KOPT-K1 (cell line): ENCODE measurements around the gene CMTM7.
"Not testable (repeated sequence)": the region's sequence is repeated elsewhere in the genome, so short reads cannot be mapped to it uniquely, and the experiment has no call there.

Experiments used
- H3K27ac ChIP-seq: fragments of 200-600 bp; sonication (generic); 2 replicates; pipeline ENCODE4 v1.5.1; 2016; ENCODE audit warnings: antibody characterized with exemption, mild to moderate bottlenecking, low read depth, low read length; ENCODE audit not compliant: poor library complexity, severe bottlenecking
- H3K36me3 ChIP-seq: fragments of 200-600 bp; sonication (generic); 2 replicates; pipeline ENCODE4 v1.5.1; 2017; ENCODE audit warnings: antibody characterized with exemption, mild to moderate bottlenecking, low read length, moderate library complexity; ENCODE audit not compliant: insufficient read depth
- H3K9me3 ChIP-seq: fragments of 200-600 bp; sonication (generic); 2 replicates; pipeline ENCODE4 v1.5.1; 2017; ENCODE audit warnings: antibody characterized with exemption, low read length, mild to moderate bottlenecking; ENCODE audit not compliant: insufficient read depth, poor library complexity, severe bottlenecking

The CMTM7 gene

DNA sequence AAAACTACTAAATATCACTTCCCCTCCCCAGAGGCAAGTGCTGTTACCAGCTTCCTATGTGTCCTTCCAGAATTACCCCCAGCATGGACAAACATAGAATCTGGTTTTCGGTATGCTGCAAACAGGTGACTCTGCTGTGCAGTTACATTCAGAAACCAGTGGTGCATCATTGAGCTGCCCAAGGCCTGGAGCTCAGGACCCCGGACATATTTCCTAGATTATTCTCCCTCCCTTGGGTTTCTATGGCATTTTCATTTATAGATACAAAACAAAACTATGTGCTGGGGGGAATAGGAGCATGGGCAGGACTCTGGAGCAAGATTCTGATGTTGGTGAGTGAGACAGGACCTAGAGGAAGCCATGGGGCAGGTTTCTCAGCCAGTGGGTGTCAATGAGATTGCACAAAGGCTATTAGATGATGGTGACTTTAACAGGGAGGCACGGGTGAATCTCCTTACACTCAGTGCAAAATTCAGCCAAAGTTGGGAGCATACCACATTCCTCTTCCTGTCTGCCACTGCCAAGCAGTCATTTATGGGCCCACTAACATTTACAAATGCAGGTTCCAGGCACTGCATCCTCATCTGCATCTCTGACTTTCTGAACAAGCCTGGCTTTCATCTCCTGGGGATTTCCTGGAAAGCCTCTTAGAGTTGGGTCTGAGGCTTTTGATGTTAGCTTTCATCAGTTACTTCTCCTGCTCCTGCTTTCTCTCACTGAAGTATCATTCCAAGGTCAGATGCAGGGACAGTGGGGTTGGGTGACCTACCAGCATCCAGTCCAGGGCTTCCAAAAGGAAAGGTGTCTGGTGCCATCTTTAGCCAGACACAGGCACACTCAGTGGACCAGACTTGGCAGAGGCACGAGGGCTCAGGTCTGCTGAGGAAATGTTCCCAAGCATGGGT is 44.5 kb downstream of the CMTM7 start:
- H3K9me3 ChIP-seq, result no peaks in the 10 kb centered on the region
- H3K27ac ChIP-seq, result no peak overlapping the region
- no peaks in the 10 kb centered on the region for H3K36me3 ChIP-seq

DNA sequence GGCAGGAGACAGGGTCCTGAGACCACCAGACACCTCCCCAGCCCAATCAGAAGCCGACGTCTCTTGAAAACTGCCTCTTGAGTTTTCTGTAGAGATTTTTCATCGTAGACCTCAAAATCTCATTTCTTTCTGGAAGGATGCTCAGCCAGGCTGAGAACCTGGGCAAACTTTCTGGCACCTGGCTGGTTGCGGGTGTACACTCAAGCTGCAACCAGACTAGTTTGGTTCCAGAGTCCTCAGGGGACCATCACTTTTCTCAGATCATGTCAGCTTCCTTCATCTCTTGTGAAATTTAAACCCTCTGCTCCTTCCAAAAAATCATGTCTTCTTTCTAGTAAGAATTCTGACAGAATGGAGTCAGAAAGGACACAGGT is 45.1 kb downstream of the CMTM7 start:
- no peaks in the 10 kb centered on the region for H3K9me3 ChIP-seq
- H3K27ac ChIP-seq, result no peak overlapping the region
- H3K36me3 ChIP-seq, result no peaks in the 10 kb centered on the region

DNA sequence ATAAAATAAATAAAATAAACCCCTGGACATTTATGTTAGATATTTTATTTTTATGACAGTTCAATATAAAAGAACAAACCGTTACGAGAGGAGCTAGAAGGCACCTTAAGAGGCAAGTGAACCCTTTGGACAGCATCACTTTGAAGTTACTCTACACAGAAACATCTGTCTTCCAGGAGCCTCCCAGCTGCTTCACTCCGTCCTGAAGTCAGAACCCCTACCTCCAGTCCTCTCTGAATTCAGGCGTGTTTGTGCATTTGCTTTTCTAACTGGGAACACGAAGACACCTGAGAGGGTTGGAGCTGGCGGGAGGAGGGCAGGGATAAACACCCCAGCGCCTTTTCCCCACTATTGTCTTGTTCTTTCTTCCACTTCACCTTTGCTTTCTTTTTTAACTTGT is 46.2 kb downstream of the CMTM7 start:
- Histone ChIP-seq H3K27ac (no peak overlapping the region), H3K36me3 (no peaks in the 10 kb centered on the region), H3K9me3 (no peaks in the 10 kb centered on the region)

DNA sequence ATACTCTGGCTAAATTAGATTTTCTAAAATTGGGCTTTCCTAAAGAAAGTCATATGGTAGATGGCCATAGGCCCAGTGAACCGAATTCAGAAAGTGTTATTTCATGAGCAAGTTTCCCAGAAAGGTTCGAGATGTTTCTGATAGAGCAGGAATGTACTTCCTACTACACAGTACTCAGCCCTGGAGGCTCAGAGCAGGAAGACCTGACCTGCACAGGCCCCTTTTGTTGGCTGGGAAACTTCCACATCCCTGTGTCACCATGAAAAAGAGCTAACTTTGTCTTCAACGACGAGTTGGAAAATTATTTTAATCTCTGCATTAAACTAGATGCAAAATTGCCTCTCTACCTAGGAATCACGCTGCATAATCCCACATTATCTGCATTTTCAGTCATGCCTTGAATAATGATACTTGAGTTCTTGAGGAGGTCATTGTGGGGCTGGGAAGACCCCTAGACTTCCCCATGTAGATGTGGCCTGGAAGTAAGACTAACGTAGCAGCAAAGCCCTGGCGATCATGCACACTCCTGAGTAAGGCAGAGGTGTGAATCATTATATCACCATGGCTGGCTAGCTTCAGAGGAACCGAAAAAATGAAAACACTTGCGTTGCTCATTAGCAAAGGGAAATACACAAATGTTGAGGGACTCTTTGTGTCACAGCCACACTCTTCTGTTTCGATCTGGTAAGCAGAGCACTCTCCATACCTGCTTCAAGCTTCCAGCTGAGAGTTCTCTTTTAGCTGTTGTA is 47.1 kb downstream of the CMTM7 start:
- no peaks in the 10 kb centered on the region for H3K36me3 ChIP-seq
- no peak overlapping the region for H3K27ac ChIP-seq

DNA sequence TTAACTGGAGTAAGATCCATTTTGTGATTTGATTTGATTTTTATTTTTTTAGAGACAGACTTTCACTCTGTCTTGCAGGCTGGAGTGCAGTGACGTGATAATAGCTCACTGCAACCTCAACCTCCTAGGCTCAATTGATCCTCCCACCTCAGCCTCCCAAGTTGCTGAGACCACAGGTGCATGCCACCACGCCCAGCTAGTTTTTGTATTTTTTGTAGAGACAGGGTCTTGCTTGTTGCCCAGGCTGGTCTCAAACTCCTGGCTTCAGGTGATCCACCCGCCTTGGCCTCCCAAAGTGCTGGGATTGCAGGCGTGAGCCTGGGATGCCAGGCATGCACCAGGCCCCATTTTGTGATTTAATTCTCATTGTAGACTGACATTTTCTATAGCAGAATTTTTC is 47.8 kb downstream of the CMTM7 start:
- H3K9me3 ChIP-seq, H3K36me3 ChIP-seq, H3K27ac ChIP-seq: not testable (repeated sequence)

More for the DNA sequence above, 47.1 kb downstream of the CMTM7 start:
- no peaks in the 10 kb centered on the region for H3K9me3 ChIP-seq

DNA sequence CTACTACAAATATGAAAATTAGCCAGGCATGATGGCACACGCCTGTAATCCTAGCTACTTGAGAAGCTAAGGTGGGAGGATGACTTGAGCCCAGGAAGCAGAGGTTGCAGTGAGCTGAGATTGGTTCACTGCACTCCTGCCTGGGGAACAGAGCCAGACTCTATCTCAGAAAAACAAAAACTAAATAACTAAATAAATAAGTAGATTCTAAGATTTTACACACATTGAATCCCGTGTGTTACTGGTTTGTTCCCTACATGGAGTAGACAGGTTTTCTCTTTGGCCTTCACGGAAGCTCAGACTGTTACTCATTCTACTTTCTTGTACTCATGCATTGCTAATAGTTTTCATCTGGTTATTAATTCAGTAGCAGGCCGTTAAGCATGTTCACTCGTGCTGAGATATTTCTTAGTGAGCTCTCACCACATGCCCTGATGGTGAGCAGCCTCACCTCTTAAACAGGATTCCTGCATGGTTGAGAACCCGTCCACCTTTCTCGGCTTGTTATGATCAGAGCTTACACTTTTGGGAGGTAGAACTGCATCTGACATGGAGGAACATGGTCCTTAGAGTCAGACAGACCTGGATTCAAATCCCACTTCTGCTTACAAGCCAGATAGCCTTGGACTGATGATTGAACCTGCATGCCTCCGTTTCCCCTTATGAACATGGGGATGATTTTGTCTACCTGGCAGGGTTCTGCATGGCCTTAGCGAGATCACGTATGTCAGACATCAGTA is 49.1 kb downstream of the CMTM7 start:
- H3K36me3 ChIP-seq, result no peaks in the 10 kb centered on the region
- no peaks in the 10 kb centered on the region for H3K9me3 ChIP-seq
- no peak overlapping the region for H3K27ac ChIP-seq

DNA sequence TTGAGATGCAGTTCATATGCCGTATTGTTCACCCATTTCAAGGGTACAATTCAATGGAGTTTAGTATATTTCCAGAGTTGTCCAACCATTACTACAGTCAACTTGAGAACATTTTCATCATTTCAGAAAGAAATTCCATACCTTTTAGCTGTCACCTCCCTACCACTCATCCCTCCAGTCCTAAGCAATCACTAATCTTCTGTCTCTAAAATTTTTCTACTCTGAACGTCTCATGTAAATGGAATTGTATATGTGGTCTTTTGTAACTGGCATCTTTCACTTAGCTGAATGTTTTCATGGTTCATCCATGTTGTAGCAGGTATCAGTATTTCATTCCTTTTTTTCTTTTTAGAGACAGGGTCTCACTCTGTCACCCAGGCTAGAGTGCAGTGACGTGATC is 51.1 kb downstream of the CMTM7 start:
- Histone ChIP-seq H3K9me3 (no peaks in the 10 kb centered on the region), H3K27ac (no peak overlapping the region), H3K36me3 (no peaks in the 10 kb centered on the region)

DNA sequence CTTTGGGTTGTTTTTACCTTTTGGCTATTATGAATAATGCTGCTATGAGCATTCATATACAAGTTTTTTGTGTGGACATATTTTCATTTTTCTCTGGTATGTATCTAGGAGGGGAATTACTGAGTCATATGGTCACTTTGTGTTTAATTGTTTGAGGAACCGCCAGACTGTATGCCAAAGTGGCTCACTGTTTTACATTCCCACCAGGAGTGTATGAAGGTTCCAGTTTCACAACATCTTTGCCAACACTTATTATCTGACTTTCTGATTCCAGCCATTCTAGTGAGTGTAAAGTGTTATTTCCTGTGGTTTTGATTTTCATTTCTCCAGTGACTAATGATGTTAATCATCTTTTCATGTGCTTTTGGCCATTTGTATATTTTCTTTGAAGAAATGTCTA is 51.8 kb downstream of the CMTM7 start:
- no peaks in the 10 kb centered on the region for H3K9me3 ChIP-seq
- H3K27ac ChIP-seq, result no peak overlapping the region
- H3K36me3 ChIP-seq, result no peaks in the 10 kb centered on the region

DNA sequence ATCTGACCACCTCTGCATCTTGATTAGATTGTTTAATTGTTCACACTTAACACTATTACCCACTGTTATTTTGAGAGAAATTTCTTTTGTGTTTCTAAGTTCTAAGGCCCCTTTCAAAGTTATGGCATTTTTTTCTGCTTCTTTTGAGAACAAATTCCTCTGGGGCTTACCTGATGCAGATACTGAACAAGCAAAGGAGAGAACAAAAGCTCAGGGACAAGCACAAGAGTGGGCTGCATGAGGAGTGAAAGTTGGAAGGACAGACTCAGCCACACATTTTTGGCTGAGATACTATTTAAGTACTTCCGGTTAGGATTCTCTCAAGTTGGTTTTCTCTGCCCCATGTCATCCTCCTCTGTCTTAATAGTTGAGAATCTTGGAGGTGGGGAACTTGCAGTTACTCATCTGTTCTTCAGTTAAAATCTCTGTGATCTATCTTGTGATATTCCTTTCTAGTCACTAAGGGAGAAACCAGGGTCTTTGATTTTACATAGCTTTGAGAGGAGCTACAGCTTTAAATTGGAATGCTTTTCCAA is 56.3 kb downstream of the CMTM7 start:
- H3K9me3 ChIP-seq, result no peaks in the 10 kb centered on the region
- H3K27ac ChIP-seq, result no peak overlapping the region
- no peaks in the 10 kb centered on the region for H3K36me3 ChIP-seq

DNA sequence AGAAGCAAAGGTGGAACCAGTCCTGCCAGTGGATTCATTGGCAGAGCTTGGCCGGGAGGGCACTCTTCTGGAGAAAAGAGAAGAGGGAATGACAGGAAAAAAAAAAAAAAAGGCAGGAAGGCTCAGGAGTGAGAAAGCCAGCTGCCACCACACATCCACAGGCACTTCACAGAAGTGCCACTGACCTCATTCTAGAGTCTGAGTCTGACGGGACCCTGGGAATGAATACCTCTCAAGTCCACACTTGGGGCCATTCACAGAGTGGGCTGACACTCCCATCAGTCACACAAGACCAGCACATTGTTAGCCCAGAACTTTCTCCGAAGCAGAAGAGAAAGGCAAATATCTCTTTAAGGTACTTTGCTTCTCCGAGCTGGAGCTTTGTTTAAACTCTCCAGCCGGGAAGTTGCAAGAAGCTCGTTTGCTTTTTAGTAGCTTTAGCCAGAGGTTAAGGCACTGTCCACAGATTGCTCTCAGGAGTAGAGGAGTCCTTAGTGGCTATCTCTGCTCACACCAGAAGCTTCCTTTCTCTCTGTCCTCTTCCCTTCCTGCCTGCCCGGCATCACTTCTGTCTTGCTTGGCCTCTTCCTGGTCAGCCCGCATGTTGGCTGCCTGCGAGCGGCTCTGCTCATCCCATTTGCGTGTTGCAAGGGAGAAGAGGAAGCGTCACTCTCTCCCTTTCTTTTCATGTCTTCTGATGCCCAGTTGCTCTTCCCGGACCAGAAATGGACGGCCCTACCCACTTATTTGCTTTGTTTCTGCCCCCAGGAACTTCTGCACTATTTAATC is 57.2 kb downstream of the CMTM7 start:
- Histone ChIP-seq H3K27ac (no peak overlapping the region), H3K9me3 (no peaks in the 10 kb centered on the region), H3K36me3 (no peaks in the 10 kb centered on the region)

DNA sequence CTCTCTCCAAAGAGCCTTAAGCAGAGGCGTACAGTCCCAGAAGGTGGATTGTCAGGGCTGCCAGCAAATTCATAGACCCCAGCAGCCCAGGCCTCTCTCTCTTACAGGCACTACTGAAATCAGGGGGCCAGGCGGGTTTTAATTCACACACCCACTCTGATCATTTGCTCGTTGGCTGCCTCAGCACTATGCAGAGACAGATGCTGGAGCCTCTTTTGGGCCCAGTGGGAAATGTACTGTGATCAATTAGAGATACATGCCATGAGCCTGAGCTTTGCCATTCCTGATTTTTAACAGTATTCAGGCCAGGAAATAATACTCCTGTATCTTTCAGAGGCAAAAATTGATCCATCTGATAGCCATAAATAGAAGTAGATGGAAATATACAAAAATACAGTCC is 58.0 kb downstream of the CMTM7 start:
- Histone ChIP-seq H3K27ac (no peak overlapping the region), H3K9me3 (no peaks in the 10 kb centered on the region), H3K36me3 (no peaks in the 10 kb centered on the region)

DNA sequence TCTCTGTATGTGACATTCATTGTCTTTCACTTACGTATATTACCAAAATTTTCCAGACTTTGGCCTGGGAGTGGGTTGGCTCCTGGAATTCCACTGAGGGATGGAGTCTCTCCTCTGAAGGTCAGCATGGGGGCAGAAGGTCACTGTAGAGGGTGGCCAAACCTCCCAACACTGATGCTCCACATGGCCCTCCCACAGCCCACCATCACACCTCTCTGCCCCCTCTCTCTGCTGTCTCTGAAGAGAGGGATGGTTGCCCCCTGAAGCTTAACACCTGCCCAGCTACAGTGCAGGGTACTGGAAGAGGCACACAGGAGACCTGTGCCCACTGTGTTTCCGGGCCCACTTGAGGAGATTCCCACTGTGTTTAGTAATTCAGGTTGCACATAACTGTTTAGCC is 58.8 kb downstream of the CMTM7 start:
- Histone ChIP-seq H3K36me3 (no peaks in the 10 kb centered on the region), H3K9me3 (no peaks in the 10 kb centered on the region), H3K27ac (no peak overlapping the region)

DNA sequence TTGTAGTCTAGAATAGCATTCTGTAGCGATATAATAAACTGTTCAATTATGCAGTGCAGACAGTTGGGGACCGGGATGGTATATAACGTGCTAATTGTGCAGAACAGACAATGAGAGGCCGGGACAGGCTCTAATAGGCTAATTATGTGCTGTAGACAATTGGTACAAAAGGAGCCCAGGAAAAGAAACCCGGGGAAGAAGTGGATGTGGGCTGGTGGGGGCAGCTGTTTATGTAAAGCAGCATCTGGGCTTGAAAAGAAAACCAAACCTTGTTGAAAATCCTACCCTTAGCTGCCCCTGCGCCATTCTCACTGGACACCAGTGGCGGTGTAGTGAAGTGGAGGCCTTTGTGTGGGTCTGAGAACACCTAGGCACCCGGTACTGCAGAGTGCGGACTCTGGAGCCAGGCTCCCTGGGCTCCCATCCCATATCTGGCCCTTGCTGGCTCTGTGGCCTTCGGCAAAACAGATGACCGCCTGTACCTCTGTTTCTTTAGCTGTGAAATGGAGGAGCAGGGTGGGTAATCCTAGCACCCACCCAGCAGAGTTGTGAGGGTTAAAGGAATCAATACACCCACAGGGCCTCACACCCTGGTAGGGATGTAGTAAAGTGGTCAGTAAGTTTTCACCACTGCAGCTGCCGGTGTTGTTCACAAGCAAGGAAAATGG is 59.5 kb downstream of the CMTM7 start:
- Histone ChIP-seq H3K27ac (no peak overlapping the region), H3K9me3 (no peaks in the 10 kb centered on the region), H3K36me3 (no peaks in the 10 kb centered on the region)

DNA sequence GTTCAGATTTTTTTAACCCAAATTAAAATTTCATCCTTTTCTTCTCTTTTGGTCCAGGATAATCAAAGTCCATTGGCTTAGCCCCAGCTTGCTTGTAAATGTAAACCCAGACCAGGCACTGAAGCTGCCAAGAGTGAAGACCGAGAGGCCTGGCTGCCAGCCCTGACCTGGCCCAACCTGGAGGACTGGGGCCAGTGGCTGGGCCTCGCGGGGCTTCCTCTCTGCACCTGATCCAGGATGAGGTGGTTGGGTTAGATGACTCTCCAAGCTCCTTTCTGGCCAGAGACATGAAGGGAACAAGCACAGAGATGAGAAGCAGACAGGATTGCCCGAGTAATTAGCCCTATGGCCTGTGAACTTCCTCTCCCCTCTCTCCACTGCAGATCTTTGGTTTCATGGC is 60.4 kb downstream of the CMTM7 start:
- H3K36me3 ChIP-seq, result no peaks in the 10 kb centered on the region
- no peaks in the 10 kb centered on the region for H3K9me3 ChIP-seq
- H3K27ac ChIP-seq, result no peak overlapping the region
